HepG2 (cell line): Measurements from ENCODE around the gene TH. TPM values are rescaled to one million over a fixed set of nuclear protein-coding genes. Genes with fewer than 3 reads are reported as not detected.

ENCODE experiments used
- AGO2 ChIP-seq: fragments of 200-400 bp; formaldehyde crosslinking; optimal IDR thresholded peaks from 2 replicates; pipeline ENCODE3; 2017; ENCODE audit warnings: mild to moderate bottlenecking, low read depth, low read length, moderate library complexity
- CEBPB ChIP-seq: IDR thresholded peaks from 2 replicates; pipeline ENCODE4 v1.6.1; 2011; ENCODE audit warnings: low read depth, low read length, improper control_type of control experiment, borderline replicate concordance
- HNRNPLL ChIP-seq: fragments of 200-400 bp; formaldehyde crosslinking; IDR thresholded peaks from 2 replicates; pipeline ENCODE4 v1.6.1; 2017; ENCODE audit warnings: mild to moderate bottlenecking, low read depth, low read length; ENCODE audit not compliant: poor library complexity, severe bottlenecking
- MED13 ChIP-seq: sonication (generic); formaldehyde crosslinking; IDR thresholded peaks from 2 replicates; pipeline ENCODE4 v1.5.0; 2020; ENCODE audit warnings: missing genetic modification reagents
- MED8 ChIP-seq: sonication (generic); formaldehyde crosslinking; IDR thresholded peaks from 2 replicates; pipeline ENCODE4 v1.8.1; 2023; ENCODE audit warnings: mild to moderate bottlenecking, missing genetic modification reagents; ENCODE audit not compliant: insufficient replicate concordance
- MTF1 ChIP-seq: sonication (generic); formaldehyde crosslinking; IDR thresholded peaks from 2 replicates; pipeline ENCODE4 v1.5.0; 2020; ENCODE audit warnings: missing genetic modification reagents
- NCOA2 ChIP-seq: sonication (generic); formaldehyde crosslinking; IDR thresholded peaks from 2 replicates; pipeline ENCODE4 v1.8.0; 2022; ENCODE audit warnings: inconsistent platforms
- POLR2AphosphoS2 ChIP-seq: IDR thresholded peaks from 2 replicates; pipeline ENCODE4 v1.6.1; 2011; ENCODE audit warnings: low read depth, low read length, improper control_type of control experiment
- RCOR2 ChIP-seq: IDR thresholded peaks from 2 replicates; pipeline ENCODE4 v1.6.1; 2016; ENCODE audit warnings: missing biosample characterization, missing genetic modification reagents
- RELA ChIP-seq: sonication (generic); formaldehyde crosslinking; IDR thresholded peaks from 2 replicates; pipeline ENCODE4 v1.4.0; 2020; ENCODE audit warnings: missing genetic modification reagents
- SMYD3 ChIP-seq: sonication (generic); formaldehyde crosslinking; IDR thresholded peaks from 2 replicates; pipeline ENCODE4 v1.8.1; 2023; ENCODE audit warnings: mild to moderate bottlenecking, missing genetic modification reagents
- TBX3 ChIP-seq: fragments of 450-650 bp; IDR thresholded peaks from 2 replicates; pipeline ENCODE4 v1.6.1; 2017; ENCODE audit warnings: antibody characterized with exemption, mild to moderate bottlenecking, inconsistent platforms, borderline replicate concordance
- THAP11 ChIP-seq: IDR thresholded peaks from 2 replicates; pipeline ENCODE4 v1.6.1; 2016; ENCODE audit warnings: missing biosample characterization, missing genetic modification reagents
- XRCC5 ChIP-seq: fragments of 200-400 bp; formaldehyde crosslinking; optimal IDR thresholded peaks from 2 replicates; pipeline ENCODE3; 2017; ENCODE audit warnings: mild to moderate bottlenecking, low read length
- ZNF333 ChIP-seq: sonication (generic); formaldehyde crosslinking; IDR thresholded peaks from 2 replicates; pipeline ENCODE4 v1.4.0; 2020; ENCODE audit warnings: mild to moderate bottlenecking, missing genetic modification reagents, borderline replicate concordance
- ZNF33B ChIP-seq: sonication (generic); formaldehyde crosslinking; IDR thresholded peaks from 2 replicates; pipeline ENCODE4 v1.5.1; 2020; ENCODE audit warnings: mild to moderate bottlenecking, missing genetic modification reagents
- polyA plus RNA-seq, 8 experiments: library from polyadenylated mRNA; depleted of rRNA in 3 of 8; stranded (reverse) in 7 of 8; unstranded in 1 of 8; fragments of >200 nt; fragmentation: Illumina TruSeq in 4 of 8; extraction: Trizol in 4 of 8; gene quantifications; 2 replicates each; pipeline versions ENCODE4 v1.2.1 to v1.2.3, GENCODE V29; 2011 to 2016; ENCODE audit warnings: low read depth in 4 of 8, missing spikeins in 1 of 8, mixed read lengths in 1 of 8; ENCODE audit not compliant: insufficient read depth in 1 of 8
- total RNA-seq, 5 experiments: library from RNA; depleted of rRNA; stranded (reverse); fragments of >200 nt; fragmentation: Illumina TruSeq; extraction: Trizol; gene quantifications; 2 replicates each; pipeline ENCODE4 v1.2.3, GENCODE V29; 2016; ENCODE audit warnings: low read depth in 1 of 5
- TF ChIP-seq, protein P1 (sequence below), 2 experiments: sonication (generic) in 1 of 2; formaldehyde crosslinking in 1 of 2; IDR thresholded peaks; 2 replicates each; pipeline versions ENCODE4 v1.6.1 to v1.9.0; 2014 to 2022; ENCODE audit warnings: antibody characterized with exemption in 1 of 2, borderline replicate concordance in 1 of 2, inconsistent platforms in 1 of 2, low read depth in 1 of 2, missing genetic modification reagents in 1 of 2
- TF ChIP-seq, protein P2 (sequence below): sonication (generic); formaldehyde crosslinking; IDR thresholded peaks from 2 replicates; pipeline ENCODE4 v1.4.0; 2020; ENCODE audit warnings: missing genetic modification reagents
- TF ChIP-seq, protein P3 (sequence below): IDR thresholded peaks from 2 replicates; pipeline ENCODE4 v1.6.1; 2016; ENCODE audit warnings: low read depth

TH gene
- total and polyA plus RNA-seq, 2 of the 13 experiments (the other 11 are each of a cell fraction or from before 2014, with no cell fraction given): 0.36 TPM; not detected in 1

DNA sequence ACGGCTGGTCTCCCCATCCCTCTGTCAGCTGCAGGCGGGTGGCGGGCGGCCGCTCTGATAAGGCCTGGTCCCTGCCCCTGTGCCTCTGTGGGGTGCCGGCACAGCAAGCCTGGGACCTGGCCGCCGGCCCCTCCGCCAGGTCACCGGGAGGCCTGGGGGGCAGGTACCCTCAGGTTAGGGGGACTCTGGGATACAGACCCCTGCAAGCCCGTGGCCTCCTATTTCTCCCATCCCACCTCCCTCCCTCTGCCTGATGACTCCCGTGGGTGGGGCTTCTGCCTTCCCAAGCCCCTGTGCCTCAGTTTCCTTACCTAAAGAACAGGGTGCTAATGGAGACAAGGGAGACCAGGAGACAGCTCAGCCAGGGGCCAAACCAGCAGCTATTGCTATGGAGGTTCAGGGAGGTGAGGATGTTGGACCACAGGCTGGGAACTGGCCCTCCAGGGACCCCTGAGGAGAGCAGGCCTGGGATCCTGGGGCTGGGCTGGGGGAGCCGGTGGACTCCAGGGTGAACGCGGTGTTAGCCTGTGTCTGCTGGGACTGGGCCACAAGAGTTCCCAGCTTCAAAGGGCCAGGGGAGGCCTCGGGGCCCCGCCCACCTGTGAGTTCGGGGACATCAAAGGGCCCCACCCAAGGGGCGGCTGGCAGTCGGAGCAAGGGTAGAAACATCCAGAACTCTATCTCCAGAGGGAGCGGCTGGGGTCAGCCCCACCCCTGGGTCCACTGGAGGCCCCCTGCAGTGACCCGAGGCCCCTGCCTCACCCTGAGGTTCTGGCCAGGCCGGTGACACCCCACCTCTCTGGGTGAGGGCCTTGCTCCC lies 32.0 kb upstream of the TH start (continued):
- TF ChIP-seq RCOR2 (CRISPR knock-in tag) (no peak), HNRNPLL (peak; percentile 5), THAP11 (peak; percentile 32; the same call in 1 of the 2 replicates), MED13 (CRISPR knock-in tag) (peak; percentile 48), POLR2AphosphoS2 (no peak), MTF1 (CRISPR knock-in tag) (no peak), NCOA2 (CRISPR knock-in tag) (peak; percentile 83), RELA (CRISPR knock-in tag) (no peak), XRCC5 (peak; percentile 57), ZNF333 (no peak), AGO2 (peak; percentile 97), SMYD3 (CRISPR knock-in tag) (no peak), CEBPB (no peak), MED8 (CRISPR knock-in tag) (peak; percentile 62), ZNF33B (no peak), TBX3 (no peak)
- TF ChIP-seq, protein P1, sequence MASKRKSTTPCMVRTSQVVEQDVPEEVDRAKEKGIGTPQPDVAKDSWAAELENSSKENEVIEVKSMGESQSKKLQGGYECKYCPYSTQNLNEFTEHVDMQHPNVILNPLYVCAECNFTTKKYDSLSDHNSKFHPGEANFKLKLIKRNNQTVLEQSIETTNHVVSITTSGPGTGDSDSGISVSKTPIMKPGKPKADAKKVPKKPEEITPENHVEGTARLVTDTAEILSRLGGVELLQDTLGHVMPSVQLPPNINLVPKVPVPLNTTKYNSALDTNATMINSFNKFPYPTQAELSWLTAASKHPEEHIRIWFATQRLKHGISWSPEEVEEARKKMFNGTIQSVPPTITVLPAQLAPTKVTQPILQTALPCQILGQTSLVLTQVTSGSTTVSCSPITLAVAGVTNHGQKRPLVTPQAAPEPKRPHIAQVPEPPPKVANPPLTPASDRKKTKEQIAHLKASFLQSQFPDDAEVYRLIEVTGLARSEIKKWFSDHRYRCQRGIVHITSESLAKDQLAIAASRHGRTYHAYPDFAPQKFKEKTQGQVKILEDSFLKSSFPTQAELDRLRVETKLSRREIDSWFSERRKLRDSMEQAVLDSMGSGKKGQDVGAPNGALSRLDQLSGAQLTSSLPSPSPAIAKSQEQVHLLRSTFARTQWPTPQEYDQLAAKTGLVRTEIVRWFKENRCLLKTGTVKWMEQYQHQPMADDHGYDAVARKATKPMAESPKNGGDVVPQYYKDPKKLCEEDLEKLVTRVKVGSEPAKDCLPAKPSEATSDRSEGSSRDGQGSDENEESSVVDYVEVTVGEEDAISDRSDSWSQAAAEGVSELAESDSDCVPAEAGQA (IDR thresholded peaks at IDR 0.05; ENCODE audit: low read depth): no peak
- TF ChIP-seq, protein P1 (CRISPR knock-in tag; IDR thresholded peaks at IDR 0.05; ENCODE audit: borderline replicate concordance): no peak
- TF ChIP-seq, protein P2, sequence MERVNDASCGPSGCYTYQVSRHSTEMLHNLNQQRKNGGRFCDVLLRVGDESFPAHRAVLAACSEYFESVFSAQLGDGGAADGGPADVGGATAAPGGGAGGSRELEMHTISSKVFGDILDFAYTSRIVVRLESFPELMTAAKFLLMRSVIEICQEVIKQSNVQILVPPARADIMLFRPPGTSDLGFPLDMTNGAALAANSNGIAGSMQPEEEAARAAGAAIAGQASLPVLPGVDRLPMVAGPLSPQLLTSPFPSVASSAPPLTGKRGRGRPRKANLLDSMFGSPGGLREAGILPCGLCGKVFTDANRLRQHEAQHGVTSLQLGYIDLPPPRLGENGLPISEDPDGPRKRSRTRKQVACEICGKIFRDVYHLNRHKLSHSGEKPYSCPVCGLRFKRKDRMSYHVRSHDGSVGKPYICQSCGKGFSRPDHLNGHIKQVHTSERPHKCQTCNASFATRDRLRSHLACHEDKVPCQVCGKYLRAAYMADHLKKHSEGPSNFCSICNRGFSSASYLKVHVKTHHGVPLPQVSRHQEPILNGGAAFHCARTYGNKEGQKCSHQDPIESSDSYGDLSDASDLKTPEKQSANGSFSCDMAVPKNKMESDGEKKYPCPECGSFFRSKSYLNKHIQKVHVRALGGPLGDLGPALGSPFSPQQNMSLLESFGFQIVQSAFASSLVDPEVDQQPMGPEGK (CRISPR knock-in tag): peak; percentile 92
- TF ChIP-seq, protein P3, sequence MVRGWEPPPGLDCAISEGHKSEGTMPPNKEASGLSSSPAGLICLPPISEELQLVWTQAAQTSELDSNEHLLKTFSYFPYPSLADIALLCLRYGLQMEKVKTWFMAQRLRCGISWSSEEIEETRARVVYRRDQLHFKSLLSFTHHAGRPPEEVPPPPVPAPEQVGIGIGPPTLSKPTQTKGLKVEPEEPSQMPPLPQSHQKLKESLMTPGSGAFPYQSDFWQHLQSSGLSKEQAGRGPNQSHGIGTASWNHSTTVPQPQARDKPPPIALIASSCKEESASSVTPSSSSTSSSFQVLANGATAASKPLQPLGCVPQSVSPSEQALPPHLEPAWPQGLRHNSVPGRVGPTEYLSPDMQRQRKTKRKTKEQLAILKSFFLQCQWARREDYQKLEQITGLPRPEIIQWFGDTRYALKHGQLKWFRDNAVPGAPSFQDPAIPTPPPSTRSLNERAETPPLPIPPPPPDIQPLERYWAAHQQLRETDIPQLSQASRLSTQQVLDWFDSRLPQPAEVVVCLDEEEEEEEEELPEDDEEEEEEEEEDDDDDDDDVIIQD (CRISPR knock-in tag): no peak
